GM18508 (cell line): Measurements from ENCODE around the gene HLA-DRB5.
"Not testable (repeated sequence)": the region's sequence is repeated elsewhere in the genome, so short reads cannot be mapped to it uniquely, and the experiment has no call there.

Experiments
- ATAC-seq: cut with Tn5 transposase; IDR thresholded peaks from one replicate; pipeline ENCODE4 v1.9.1; 2021; ENCODE audit warnings: moderate number of reproducible peaks; ENCODE audit not compliant: insufficient read depth, unreplicated experiment

Gene HLA-DRB5

DNA sequence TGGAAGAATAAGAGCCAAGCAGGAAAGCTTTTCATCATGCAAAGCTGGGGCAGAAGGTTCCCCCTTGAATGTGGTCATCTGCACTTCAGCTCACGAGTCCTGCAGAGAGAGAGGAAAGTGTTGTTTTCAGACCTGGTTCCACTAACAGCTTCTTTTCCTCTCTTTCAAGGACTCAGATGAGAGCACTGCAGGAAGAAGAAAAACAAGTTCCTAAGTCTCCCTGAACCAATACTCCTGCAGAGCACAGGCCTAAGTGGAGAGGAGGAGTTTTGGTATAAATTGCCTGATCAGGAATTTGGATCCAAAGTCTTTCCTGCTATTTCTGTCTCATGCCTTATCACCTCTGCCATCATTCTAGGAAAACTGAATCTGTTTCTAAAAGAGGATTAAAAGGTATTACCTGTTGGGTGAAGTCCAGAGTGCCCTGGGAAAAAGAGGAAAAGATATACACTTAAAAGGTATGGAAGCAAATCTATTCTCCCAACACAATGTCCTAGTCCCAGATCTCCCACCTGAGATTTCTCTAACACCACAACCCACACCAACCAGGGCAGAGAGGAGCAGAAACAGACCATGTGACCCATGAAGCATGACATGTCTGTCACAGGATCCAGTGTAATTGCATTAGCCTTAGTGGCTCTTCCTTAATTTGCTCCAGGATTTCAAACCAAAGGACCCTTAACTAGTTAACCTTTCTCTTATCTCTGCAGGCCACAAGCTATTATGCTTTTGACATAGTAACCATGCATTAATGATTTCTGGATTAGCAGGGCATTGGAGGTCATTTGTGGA lies 12.2 kb downstream of the HLA-DRB5 start:
- no peak for ATAC-seq

DNA sequence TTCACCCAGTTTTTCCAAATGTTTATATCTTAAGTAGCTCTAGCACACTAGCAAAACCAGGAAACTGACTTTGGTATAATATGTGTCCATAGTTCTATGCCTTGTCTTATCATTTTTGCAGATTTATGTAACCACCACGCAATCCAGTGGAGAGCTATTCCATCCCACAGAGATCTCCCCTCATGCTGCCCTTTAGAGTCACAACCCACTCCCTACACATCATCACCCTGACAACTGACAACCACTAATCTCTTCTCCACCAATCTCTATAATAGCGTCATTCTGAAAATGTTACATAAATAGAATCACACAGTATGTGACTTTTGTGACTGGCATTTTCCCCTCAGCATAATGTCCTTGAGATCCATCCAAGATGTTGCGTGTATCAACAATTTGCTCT lies 29.1 kb downstream of the HLA-DRB5 start:
- ATAC-seq = no peak

DNA sequence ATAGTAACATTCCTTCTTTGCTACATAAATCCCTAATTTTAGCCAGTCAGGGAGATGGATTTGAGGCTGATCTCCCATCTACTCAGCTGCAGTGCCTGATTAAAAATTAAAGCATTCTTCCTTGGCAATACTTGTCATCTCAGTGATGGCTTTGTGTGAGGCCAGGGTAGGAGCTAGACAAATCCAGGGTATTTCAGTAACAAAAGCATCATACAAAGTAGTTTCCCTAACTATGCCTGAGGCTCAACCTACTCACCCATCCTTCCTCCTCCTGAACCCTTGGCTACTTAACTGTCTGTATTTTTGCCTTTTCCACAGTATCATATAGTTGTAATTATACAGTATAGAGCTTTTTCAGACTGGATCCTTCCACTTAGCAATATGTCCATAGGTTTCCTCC lies 37.7 kb downstream of the HLA-DRB5 start:
- ATAC-seq = no peak

DNA sequence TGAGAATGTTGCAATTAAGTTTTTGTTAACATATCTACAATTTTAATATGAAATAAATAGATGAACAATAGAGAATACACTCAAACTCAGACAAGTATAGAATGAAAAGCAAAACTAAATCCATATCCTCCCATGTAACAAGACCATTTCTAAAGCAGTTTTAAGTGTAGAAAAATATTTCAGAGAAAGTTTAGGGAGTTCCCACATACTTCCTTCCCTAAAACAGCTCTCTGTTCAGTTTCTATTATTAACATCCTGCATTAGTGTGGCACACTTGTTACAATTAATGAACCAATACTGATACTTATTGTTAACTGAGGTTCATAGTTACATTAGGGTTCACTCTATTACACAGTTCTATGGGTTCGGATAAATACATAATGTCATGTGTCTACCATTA lies 38.4 kb downstream of the HLA-DRB5 start:
- no peak for ATAC-seq

DNA sequence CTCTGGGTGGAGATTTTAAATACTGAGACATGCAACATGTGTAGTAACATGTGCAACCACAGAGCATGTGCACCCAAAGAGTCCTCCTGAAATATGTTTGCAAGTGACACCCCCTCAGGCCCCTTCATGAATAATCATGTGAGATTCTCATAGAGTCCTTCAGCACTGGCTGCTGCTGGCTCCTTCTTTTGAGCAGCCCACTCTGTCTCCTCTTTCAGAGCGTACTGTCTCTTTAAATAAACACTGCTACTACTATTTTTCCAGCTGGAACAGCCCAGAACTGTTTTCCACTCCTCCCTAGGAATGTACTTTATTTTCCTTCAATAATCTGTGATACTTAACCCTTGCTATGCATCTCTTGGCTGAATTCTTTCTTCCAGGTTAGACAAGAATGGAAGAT lies 42.0 kb downstream of the HLA-DRB5 start:
- ATAC-seq = no peak

DNA sequence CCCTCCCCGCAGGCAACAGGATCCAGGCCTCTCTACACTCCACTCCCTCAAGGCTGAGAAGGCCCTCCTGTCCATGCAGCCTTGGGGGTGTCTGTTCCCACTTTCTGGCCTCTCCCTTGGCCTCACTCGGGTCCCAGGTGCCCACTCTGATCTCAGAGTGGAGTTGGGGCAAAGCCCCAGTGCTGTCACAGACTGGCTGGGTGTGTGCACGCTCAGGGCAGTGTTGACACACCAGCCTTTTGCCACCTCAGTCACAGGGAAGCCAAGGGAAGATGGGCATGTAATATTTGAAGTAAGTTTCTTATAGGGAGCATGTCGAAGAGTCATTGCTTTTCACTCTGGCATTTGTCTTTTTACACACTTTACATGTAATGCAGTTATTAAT lies 45.5 kb downstream of the HLA-DRB5 start:
- no peak for ATAC-seq

DNA sequence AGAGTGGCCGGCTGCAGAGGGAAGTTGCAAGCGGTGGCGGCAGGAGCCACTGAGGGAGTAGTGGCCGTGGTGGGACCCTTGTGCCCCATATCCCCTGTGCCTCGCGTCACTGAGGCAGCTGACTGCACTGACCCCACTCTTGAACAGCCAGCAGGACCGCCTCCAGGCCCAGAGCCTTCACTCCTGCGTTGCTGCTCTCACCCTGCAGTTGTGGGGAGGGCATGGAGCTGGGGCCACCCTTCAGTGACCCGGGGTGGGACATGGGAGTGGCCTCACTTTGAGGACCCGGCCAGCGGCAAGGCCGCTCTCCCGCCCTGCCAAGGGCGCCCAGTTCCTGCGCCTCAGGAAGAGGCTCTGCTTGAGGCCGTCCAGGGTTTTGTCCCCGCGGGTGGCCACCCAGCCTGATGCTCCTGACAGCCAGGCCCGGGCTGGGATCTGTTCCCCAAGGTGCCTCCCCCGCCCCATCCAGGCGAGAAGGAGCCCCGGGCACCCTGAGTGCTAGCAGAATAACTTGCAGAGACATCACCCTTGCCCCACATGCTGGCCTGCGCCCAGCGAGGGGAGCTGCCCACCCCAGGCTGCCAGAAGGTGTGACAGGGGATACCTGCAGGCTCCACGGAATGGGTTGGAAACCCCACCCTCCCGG lies 46.0 kb downstream of the HLA-DRB5 start:
- no peak for ATAC-seq

DNA sequence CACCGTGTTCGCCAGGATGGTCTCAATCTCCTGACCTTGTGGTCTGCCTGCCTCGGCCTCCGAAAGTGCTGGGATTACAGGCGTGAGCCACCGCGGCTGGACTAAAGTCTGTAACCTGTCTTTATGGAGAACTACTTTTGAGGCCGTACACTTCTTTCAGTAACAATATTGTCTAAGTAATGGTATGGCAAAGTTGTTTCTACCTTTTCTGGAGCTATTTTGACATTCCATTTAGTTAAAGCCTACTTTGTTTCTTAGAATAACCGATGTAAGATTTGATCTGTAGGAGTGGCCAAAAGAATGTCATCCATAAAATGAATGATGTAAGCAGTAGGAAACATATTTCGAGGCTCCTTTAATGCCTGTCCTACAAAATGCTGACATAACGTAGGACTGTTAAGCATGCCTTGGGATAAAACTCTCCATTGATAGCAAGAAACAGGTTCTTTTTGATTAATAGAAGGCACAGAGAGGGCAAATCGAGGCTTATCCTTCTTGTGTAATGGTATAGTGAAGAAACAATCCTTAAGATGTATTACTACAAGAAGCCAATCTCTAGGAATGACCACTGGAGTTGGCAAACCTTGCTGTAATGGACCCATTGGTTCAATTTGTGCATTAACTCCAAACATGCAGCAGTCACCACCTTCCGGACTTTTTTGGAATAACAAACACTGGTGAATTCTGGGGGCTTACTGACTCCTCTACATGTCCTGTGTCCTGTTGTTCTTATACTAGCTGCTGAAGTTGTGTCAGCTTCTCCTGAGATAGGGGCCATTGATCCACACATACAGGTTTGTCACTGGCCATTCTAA lies 54.5 kb downstream of the HLA-DRB5 start:
- no peak for ATAC-seq

DNA sequence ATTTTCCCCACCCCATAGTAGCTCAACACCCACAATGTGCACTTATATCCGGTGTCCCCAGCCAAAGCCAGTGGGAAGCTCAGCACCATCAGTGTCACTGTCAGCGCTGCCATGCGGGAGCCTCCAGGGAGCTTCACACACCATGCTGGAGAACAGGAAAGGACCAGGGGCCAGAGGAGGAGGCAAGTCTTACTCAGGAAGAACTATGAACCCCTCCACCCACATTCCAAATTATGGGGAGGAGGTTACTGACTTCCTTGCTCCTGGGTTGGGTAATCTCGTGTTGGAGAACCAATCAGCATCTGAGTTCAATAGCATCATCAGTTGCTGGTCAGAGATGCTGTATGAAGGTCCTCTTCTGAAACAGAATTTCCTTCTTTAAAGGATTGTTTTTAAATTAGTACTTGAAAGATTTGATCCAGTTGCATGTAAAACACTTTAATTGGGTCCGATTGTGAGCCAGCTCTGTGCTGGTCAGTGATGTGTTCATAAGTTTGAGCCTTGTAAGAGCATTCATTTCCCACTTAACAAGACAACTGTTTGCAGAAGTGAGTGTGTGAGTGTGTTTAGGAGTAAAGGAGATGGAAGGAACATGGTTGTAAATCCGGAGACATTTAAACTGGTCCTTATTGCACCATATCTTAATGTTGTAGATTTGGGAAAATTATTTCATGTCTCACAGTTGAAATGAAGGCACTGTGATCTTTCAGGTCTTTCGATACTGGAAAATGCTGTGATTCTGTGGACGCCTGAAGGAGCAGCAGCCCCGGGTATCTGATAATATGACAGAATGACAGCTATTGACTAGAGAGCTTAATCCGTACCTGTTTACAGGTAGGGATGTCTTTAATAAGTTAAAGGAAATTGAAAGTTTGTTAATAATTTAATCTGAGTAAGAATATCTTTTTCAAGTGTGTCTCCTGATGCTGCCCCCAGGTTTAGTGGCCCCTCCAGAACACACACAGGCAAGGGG lies 56.4 kb downstream of the HLA-DRB5 start:
- not testable (repeated sequence) for ATAC-seq

DNA sequence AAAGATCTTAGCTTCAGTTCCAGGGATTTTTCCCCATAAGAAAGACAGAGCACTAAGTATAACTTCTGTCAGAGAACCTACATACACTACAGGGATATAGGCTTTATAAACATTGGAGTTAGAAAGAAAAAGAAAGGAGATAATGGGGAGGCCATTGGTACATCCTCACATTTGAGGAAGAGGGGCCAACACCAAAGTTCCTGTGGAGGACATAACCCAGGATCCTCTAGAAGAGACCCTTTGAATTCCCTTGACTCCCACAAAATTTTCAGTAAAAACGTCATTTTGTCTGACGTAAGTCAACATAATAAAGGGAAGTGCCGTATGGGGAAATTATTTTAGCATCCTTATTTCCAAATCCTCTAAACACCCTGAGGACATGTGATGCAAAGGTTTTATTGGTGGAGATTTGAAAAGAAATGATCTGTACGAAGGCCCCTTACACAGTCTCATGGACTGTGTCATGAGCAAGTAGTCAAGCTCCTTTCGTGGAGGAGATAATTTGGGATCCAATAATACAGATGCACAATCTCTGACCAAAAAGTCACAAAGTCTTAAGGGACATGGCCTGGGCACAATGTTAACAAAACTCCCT lies 57.2 kb downstream of the HLA-DRB5 start:
- ATAC-seq = no peak

DNA sequence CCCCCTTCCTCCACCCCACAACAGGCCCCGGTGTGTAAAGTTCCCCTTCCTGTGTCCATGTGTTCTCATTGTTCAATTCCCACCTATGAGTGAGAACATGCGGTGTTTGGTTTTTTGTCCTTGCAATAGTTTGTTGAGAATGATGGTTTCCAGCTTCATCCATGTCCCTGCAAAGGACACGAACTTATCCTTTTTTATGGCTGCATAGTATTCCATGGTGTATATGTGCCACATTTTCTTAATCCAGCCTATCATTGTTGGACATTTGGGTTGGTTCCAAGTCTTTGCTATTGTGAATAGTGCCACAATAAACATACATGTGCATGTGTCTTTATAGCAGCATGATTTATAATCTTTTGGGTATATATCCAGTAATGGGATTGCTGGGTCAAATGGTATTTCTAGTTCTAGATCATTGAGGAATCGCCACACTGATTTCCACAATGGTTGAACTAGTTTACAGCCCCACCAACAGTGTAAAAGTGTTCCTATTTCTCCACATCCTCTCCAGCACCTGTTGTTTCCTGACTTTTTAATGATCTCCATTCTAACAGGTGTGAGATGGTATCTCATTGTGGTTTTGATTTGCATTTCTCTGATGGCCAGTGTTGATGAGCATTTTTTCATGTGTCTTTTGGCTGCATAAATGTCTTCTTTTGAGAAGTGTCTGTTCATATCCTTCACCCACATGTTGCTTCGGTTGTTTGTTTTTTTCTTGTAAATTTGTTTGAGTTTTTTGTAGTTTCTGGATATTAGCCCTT lies 62.2 kb downstream of the HLA-DRB5 start:
- not testable (repeated sequence) for ATAC-seq
